ENCODE results near the gene LINC01488.

Gene LINC01488

DNA sequence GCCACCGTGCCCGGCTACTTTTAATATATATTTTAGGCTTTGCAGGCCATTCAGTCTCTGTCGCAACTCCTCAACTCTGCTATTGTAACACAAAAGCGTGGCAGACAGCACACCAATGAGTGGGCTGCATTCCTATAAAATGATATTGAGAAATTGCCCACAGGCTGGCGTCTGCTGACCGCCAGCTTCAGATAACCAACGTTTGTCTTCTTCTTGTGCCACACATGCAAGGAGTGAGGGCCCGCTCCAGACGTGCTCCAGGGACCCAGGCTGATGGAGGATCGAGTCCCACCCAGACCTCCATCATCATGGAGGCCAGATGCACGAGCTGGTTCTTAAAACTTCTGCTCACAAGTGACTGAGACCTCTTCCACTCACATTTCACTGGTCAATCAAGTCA lies 35.4 kb upstream of the LINC01488 start:
- DNase-seq: no peak

- DNase-seq: no peak
Measured at GRCh38 chr11:69447786-69448185, 33.7 kb upstream of the LINC01488 start.

GRCh38 chr11:69448471-69449284 lies 32.8 kb upstream of the LINC01488 start:
- DNase-seq: no peak

DNA sequence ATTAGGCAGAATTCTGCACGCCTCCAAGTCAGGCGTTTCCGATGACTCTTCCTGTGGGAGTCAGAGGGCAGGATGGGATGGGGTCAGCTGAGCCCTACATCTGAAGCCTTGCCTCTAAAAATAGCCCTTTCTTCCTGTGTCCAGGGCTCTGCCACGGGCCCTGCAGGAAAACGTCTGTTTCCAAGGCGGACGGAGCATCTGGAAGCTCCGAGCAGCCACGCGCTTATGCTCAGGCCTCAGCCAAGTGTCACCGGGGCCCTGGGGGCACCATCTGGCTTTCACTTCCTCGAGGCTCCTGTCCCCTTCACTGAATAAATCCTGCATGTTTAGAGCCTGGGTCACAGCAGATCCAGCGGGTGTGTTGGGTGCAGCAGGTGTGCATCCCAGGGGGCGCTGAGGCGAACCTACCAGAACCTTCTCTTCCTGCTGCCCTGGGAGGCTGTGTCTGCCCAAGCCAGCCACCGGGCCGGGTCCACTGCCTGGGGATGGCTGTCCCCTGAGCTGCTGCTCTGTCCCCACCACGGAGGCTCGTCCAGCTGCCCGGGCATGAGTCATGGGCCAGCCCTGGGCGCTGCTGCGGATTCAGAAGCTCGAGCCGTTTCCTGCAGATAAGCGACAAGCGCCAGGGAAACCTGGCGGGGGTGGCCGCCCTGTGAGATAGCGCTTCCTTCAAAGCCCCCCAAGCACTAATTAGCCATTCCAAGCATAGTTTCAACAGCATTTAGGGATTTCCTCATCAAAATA lies 32.0 kb upstream of the LINC01488 start:
- DNase-seq: no peak

GRCh38 chr11:69450064-69450856 lies 31.2 kb upstream of the LINC01488 start:
- no peak for DNase-seq

DNA sequence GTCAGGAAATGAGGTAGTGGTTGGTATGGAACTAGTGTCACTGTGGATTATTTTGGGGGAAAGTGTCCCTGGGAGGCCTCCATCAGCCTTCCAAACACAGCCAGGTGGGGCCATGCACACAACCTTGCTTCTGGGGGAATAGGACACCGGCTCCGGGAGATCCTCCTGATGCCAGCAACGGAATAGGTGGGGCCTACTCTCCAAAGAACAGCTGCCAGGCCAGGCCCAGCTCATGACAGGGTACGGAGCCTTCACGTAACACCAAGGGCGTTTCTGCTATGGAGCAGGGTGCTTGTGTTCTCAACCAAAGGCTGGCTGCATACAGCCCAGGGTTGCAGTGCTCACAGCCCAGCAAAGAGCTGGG lies 30.6 kb upstream of the LINC01488 start:
- no peak for DNase-seq

GRCh38 chr11:69451289-69451688 lies 30.2 kb upstream of the LINC01488 start:
- DNase-seq: no peak

GRCh38 chr11:69452206-69452987 lies 29.1 kb upstream of the LINC01488 start:
- no peak for DNase-seq

DNA sequence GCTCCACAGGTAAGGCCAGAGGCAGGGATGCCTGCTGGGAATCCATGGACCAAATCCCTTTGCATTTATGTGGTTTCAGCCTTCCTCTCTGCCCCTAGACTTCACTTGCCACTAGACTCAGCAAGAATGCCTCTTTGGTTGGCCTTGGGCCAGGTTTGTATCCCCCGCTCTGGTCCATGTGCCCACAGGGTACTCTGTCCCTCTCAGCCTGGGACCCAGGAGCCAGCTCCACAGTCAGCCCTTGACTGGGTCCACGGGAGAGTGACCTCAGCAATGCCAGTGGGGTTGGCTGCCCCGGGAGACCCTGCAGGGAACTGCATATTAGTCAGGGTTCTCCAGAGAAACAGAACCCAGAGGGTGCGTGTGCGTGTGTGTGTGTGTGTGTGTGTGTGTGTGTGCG lies 28.3 kb upstream of the LINC01488 start:
- DNase-seq: no peak

- no peak for DNase-seq
Measured at GRCh38 chr11:69454018-69454417, 27.4 kb upstream of the LINC01488 start.

GRCh38 chr11:69455969-69456368 lies 25.5 kb upstream of the LINC01488 start:
- DNase-seq: no peak

DNA sequence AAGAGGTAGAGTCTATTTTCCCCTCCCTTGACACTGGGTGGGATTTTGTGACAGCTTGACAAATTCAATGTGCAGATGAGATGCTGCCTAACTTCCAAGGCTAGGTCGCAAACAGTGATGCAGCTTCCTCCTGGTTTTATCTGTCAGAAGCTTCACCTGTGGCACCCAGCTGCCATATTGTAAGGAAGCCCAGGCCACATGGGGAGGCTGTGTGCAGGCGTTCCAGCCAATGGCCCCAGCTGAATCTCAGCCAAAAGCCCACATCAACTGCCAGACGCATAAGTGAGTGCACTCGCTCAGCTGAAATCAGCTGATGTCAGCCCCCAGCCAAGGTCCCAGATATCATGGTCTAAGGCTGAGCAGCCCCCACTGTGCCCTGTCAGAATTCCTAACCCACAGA lies 24.8 kb upstream of the LINC01488 start:
- no peak for DNase-seq

DNA sequence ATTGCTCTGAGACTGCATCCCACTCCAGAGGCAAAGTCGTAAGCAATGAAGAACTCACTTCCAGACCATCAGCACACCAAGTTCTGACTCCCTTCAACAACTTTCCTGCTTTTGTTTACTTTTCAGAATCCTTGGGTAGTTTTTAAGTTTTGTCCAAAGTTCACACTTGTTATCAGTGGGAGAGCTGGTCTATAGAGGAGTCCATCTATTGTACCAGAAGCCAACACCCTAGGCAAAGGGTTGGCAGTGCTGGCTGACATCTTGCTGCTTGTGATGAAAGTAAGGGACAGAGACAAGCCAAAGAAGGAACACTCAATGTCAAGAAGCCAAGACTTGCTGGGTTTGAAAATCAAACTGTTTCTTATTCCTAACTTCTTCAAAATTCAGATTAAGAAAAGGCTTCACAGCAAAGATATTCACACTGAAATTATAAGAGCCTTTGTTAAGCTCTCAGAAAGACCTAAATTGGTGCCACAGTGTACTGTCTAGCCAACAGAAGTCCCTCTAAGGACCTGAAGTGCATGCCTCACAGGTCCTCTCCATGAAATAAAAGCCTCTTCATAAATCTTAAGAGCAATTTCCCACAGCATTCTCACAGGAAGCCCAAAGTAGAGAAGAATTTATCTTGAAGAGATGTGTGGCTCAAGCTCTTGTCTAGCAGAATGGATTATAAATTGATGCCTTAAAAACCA lies 21.5 kb upstream of the LINC01488 start:
- DNase-seq: no peak

DNA sequence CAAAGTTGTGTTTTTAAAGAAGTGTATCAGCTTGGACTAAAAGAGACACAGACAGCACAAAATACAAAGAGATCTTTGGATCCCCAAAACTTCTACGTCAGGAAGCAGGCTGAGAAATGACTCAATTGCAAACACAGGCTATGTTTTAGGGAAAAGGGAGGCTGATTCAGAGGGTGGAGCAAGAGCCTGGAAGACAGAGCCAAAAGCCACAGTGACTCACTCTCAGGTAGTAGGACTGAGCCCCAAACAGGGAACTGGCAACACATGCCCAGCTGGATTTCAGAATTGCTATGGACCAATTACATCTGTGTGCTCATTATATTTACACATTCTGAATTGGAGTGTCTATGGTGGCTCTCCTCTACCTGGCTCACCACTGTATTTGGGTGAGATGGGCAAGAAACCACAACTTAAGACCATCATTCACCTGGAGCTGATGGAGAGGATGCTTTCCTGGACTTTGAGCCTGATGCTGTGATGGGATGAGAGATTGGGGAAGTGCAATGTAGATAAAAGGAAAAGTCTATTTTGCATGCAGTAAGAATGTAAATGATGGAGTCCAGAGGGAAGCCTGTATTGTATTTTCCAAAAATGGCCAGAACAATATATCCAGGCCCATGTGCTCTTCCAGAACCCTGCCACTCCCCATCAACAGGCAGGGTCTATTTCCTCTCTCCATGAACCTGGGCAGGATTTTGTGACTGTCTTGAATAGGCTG lies 20.8 kb upstream of the LINC01488 start:
- DNase-seq: no peak

DNA sequence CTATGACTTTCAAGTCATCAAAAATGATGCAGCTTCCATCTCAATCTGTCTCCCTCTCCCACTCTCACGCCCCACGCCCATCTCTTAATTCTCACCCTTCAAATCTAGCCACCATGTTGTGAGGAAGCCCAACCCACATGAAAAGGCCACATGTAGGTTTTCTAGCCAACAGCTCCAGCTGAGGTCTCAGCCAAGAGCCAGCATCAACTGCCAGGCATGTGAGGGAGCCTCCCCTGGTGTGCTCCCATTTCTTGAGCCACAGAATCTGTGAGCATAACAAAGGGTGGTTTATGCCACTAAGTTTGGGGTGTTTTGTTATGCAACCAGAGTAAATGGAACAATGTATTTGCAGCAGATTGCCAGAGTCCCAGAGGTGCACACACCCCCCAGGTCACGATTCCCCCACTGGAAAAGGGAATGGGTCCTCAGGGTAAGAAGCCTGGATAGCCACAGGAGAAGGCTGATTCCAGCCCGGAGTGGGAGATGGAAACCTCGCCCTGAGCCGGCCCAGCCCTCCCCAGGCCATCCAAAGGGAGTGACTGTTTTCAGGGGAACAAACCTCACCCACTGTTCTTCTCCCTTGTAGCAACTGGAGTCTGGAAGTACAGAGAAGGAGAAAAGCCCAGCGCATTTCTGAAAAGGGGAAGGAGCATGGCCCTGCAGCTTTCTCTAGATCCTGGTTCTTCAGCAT lies 20.0 kb upstream of the LINC01488 start:
- no peak for DNase-seq

GRCh38 chr11:69462106-69462951 lies 19.1 kb upstream of the LINC01488 start:
- no peak for DNase-seq

DNA sequence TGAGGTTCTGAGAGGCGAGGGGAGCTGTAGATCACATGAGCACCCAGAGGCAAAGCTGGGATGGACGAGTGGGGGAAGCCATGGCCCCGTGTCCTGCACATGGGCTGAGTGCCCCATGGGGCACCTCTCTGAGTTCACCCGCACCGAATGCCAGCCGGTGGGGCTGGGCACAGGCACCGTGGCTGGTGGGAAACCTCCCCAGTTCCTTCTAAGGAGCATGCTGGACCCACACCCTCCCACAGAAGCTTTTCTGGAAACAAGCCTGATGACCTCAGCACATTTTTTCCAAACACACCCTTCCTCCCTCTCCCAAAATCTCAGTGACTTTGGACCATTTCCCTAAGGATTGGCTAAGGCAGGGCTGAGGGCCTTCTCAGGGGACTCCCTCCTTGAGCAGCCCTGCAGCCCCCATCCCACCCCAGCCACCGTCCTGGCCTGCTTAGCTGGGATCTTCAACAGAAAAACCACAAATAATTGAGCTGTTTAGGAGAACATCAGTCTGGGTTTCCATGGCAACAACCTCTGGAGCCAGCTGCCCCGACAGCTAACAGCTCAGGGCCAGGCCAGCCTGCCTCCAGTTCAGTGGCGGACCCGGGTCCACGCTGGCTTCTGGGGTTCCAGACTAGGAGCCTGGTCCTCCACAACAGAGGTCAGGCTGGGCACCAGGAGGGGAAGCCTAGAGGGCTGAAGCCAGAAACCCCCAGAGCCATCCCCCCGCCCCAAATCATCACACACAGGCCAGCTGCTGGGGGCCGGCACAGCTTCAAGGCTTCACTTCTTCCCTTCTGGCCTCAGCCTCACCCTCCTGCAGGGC lies 18.1 kb upstream of the LINC01488 start:
- no peak for DNase-seq

DNA sequence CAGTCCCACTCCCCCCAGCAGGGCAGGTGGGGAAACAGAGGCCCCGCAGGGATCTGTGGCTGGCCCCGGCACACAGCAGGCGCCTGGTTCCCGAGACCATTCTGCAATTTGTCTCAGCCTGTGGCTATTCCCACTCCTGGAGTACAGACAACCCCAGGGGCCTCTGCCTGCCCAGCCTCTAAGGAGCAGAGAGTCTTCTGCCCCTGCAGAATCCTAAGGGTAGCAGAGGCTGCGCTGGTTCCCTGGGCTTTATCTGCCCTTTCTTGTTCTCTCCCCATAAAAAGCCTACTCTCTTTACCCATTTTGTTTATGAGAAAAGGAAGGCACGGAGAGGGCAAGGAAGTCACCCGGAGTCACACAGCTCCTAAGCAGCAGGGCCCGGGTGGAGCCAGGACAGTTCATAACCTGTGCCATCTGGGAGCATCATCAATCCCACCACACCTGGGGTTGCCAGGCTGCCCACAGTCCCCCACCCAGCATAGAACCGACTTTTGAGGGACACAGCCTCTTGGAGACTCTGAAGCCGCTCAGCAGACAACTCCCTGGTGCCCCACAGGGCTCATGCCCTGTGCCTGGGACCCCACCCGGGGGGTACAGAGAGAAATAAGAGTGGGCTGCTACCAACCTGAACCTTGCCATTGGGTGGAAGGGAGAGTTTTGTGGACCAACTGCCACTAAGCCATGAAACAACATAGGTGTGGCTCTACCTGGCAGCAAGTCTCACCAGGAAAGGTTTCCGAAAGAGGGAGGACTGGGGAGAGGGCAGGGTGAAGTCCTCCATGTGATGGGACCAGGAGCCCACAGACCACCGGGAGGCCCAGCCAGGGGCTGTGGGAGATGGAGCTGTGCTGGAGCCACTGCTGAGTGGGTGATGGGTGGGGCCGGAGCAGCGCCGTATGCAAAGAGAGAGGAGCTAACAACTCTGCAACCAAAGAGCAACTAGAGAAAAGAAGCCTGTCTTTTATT lies 17.2 kb upstream of the LINC01488 start:
- DNase-seq: no peak
